Stimulated activated effector memory CD8-positive, alpha-beta T cell treated with anti-CD3 and anti-CD28 coated beads, Interleukin-12 subunit alpha, Interleukin-12 subunit beta, amount 100 ng/mL, for 72 hours (primary cell): ENCODE results near the gene ACOT11.

ENCODE experiments used
- ATAC-seq: fragments of 150-1000 bp; cut with Tn5 transposase; 2 replicates; pipeline ENCODE4 v1.10.0; 2021
- DNase-seq, 2 donors: peaks; one replicate each; pipeline ENCODE4 v3.0.0; 2021 to 2022; ENCODE audit warnings: low spot score in 2 of 2
- H3K27ac Mint-ChIP-seq: one replicate; pipeline ENCODE4 v1.8.0; 2022; ENCODE audit warnings: mild to moderate bottlenecking, mixed read lengths
- H3K36me3 Mint-ChIP-seq: one replicate; pipeline ENCODE4 v1.8.0; 2022; ENCODE audit warnings: mild to moderate bottlenecking, mixed read lengths
- H3K4me1 Mint-ChIP-seq: one replicate; pipeline ENCODE4 v1.8.0; 2022; ENCODE audit warnings: mixed read lengths
- H3K4me3 Mint-ChIP-seq: one replicate; pipeline ENCODE4 v1.8.0; 2022; ENCODE audit warnings: mild to moderate bottlenecking, mixed read lengths
- H3K9me3 Mint-ChIP-seq: one replicate; pipeline ENCODE4 v1.8.0; 2022; ENCODE audit warnings: mixed read lengths

Gene ACOT11

DNA sequence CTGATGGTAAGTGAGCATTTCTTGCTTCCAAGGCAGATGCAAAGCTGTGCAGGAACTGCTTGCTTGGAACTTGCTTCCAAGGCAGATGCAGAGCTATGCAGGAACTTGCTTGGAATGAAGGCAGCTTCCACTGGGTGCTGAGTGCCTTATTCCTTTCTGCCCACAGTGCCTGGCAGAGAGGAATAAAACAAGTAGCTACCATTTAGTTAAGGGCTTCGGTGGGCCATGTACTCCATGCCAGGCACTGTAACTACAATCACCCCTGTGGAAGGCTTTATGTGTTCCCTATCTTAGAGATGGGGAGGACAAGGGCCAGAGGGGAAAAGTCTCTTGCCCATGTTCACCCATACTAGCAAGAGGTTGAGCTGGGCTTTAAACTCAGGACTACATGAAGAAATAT is 101.9 kb downstream of the ACOT11 start:
- H3K4me1 Mint-ChIP-seq = no peaks in the 10 kb centered on the region
- DNase-seq (no peak), ATAC-seq (no peak)
- no peaks in the 10 kb centered on the region for H3K36me3 Mint-ChIP-seq
- H3K9me3 Mint-ChIP-seq = no peaks in the 10 kb centered on the region
- no peak overlapping the region for H3K27ac Mint-ChIP-seq
- H3K4me3 Mint-ChIP-seq = no peak overlapping the region

DNA sequence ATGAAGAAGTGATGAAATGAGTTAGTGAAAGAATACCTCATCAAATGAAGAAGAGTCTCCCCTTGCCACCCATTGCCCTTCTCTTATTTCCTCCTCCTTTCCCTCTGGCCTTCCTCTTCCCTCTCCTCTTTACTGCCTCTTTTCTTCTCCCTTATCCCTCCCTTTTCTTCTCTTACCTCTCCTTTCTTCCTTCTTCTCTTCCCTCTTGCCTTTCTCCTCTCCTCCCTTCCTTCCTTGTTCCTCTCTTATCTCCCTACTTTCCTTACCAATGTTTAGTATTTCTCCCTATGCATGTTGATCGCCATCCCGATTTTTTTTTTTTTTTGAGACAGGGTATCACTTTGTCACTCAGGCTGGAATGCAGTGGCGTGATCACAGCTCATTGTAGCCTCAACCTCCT is 102.4 kb downstream of the ACOT11 start:
- no peaks in the 10 kb centered on the region for H3K9me3 Mint-ChIP-seq
- no peaks in the 10 kb centered on the region for H3K36me3 Mint-ChIP-seq
- no peak overlapping the region for H3K27ac Mint-ChIP-seq
- H3K4me1 Mint-ChIP-seq = no peaks in the 10 kb centered on the region
- H3K4me3 Mint-ChIP-seq = no peak overlapping the region
- DNase-seq (no peak), ATAC-seq (no peak)

DNA sequence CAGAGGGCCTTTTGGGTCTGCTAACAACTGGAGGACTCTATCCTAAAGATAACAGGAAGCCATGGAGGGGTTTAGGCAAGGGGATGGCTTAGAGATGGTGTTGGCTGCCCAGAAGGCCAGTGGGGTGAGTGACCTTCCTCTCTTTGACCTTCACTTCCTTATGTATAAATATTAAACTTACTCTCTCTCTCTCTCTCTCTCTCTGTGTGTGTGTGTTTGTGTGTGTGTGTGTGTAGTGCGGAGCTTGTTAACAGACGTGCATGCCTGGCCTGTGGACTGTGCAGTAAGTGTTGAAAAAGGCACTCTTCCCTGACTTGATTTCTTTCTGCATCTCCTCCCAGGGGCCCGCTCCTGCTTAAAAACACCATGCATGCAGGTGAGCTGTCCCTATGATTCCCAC is 103.6 kb downstream of the ACOT11 start:
- Mint-ChIP-seq H3K27ac (no peak overlapping the region), H3K9me3 (no peaks in the 10 kb centered on the region), H3K4me1 (no peaks in the 10 kb centered on the region), H3K4me3 (no peak overlapping the region), H3K36me3 (no peaks in the 10 kb centered on the region)
- no peak for DNase-seq
- no peak for ATAC-seq

DNA sequence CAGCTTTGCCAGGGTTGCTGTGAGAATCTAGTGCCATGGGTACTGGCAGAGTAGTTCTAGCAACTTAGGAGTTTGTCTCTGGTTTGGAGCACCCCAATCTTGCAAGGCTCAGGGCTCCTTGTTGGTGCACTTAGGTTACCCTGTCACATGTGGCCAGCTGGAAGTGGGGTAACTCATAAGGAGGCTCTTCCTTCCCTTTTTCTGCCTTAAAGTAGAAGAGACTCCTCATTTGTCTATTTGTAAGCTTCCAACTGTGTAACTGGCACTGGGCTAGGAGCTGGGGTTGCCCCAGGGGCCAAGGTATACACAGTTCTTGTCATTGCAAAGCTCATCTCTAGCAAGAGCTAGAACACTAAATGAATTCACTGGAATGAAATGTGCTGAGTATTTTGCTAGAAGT is 104.1 kb downstream of the ACOT11 start:
- Mint-ChIP-seq H3K4me1 (no peaks in the 10 kb centered on the region), H3K9me3 (no peaks in the 10 kb centered on the region), H3K4me3 (no peak overlapping the region), H3K27ac (no peak overlapping the region), H3K36me3 (no peaks in the 10 kb centered on the region)
- ATAC-seq (no peak), DNase-seq (no peak)

DNA sequence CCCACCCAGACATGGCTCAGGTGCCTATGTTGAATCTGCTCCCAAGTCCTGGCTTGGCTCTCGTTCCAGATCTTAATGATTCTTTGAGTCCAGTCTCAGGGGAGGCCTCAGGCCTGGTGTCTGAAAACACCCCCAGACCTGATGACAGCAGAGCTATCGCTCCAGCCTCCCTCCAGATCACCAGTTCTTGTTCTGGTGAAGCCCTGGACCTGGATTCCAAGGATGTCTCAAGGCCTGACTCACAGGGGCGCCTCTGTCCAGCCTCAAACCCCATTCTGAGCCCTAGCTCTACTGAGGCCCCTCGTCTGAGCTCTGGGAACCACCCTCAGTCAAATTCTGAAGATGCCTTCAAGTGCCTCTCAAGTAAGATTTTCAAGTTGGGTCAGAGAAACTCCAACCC is 105.0 kb downstream of the ACOT11 start:
- DNase-seq (no peak), ATAC-seq (no peak)
- Mint-ChIP-seq H3K27ac (no peak overlapping the region), H3K4me3 (no peak overlapping the region), H3K9me3 (peaks cover 3% of the 10 kb centered on the region), H3K4me1 (no peaks in the 10 kb centered on the region), H3K36me3 (no peaks in the 10 kb centered on the region)

DNA sequence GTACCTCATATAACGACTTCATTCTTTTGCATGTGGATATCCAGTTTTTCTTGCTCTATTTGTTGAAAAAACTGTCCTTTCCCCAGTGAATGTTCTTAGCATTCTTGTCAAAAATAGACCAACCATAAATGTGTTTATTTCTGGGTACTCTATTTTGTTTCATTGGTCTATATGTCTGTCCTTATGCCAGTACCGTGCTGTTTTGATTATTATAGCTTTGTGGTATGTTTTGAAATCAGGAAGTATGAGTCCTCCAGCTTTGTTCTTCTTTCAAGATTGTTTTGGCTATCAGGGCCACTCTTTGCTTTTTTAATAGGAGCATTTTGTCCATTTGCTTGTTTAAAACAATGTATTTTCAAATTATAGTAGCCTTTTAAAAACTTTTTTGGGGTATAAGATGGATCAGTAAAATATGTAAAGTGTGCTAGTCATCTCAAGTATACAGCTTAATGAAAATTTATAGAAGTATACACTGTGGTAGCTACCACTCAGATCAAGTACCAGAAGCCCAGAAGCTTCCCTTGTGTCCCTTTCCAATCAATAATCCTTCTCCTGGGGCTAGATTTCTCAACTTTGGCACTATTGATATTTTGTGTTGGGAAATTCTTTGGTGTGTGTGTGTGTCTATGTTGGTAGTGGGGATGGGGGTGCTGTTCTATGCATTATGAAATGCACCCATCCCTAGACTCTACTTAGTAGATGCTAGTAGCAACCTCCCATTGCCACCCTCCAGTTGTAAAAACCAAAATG is 110.3 kb downstream of the ACOT11 start:
- no peak for DNase-seq
- Mint-ChIP-seq H3K36me3 (no peaks in the 10 kb centered on the region), H3K4me3 (no peak overlapping the region), H3K27ac (no peak overlapping the region), H3K9me3 (peaks cover 4% of the 10 kb centered on the region), H3K4me1 (no peaks in the 10 kb centered on the region)
- no peak for ATAC-seq
